Erythroblast (primary cell): ENCODE results near the gene CSNK1A1.

Experiments used
- GATA1 ChIP-seq: IDR thresholded peaks from 2 replicates; pipeline ENCODE4 v1.6.1; 2011; ENCODE audit warnings: low read depth, mild to moderate bottlenecking, control low read depth, low read length, moderate library complexity
- POLR2A ChIP-seq: IDR thresholded peaks from 2 replicates; pipeline ENCODE4 v1.6.1; 2011; ENCODE audit warnings: mild to moderate bottlenecking, low read length

DNA sequence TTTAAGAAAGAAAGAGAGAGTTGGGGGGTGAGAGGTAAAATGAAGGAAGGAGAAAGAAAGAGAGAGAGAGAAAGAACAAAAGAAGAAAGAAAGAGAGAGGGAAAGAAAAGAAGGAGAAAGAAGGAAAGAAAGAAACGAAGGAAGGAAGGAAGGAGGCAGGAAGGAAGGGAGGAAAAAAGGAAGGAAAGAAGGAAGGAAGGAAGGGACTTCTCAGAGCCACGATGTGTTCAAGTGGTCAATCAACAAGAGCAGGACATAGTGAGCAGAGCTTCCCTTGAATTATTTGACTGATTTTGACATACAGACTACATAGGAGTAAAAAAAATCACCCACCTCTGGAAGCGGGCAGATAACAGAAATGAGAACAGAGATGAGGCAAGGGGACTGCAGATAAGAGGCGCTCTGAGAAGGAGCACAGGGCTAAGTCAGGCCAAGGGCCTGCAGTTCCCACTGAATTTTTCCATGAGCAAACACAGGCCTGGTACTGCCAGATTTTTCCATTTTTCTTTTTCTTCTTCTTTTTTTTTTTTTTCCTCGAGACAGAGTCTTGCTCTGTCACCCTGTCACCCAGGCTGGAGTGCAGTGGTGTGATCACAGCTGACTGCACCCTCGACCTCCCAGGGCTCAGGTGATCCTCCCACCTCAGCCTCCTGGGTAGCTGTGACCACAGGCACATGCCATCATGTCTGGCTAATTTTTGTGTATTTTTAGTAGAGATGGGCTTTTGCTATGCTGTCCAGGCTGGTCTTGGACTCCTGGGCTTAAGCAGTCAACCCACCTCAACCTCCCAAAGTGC is 94.4 kb downstream of the CSNK1A1 start:
- TF ChIP-seq POLR2A: peak; percentile 27
- peak; percentile 89 for TF ChIP-seq GATA1
